ENCODE data around the gene CDC42BPA. TPM values are rescaled to one million over a fixed set of nuclear protein-coding genes. Genes with fewer than 3 reads are reported as not detected.

CDC42BPA gene
- polyA plus RNA-seq, 1 donor (not counting 4 experiments of a cell fraction or from before 2014, with no cell fraction given) = 9.2 TPM

DNA sequence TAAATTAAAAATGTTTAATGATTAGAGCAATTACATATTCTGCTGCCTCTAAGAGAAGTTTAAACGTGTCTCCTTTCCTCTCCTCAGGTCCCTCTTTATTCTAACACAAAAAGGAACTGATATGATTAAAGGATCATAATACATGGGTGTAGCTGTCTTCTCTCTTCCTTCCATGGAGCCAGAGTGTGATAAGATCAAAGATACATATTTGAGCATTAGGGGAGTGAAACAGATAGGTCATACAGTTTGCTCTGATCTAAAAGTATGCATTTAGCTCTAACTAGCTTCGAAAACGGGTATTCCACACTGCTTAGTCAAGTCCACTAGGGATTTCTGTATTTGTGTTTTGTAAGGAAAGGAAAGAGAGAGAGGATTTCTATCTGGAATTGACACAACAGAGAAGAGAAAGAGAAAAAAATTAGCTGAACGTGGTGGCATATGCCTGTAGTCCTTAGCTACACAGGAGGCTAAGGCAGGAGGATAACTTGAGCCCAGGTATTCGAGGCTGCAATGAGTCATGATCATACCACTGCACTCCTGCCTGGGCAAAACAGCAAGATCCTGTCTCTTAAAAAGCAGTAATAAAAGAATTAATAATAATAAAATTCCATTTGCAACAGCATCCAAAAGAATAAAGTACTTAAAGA is 63.1 kb downstream of the CDC42BPA start:
- H3K9me3 ChIP-seq (ENCODE audit: control insufficient read depth, low read depth, low read length) = no peaks in the 10 kb centered on the region
- TF ChIP-seq EZH2 (IDR thresholded peaks at IDR 0.05; ENCODE audit: low read length) = no peak
- no peak overlapping the region for H3K9ac ChIP-seq (ENCODE audit: control insufficient read depth, extremely low read depth, insufficient read depth, low read length)
- H3K79me2 ChIP-seq (ENCODE audit: control insufficient read depth, insufficient read depth, low read length) = peaks cover 19% of the 10 kb centered on the region
- no peak overlapping the region for H3K27ac ChIP-seq (ENCODE audit: control insufficient read depth, insufficient read depth, low read length)
- FAIRE-seq = no peak
- dilution Hi-C loops (cut with MboI; ENCODE audit: extremely low pct_ligation_motif_present, low sequenced_read_pairs) = no loop called here
- DNase-seq (ENCODE audit: low read depth, low spot score) = no peak
- H3K4me1 ChIP-seq (ENCODE audit: control insufficient read depth, extremely low read depth, insufficient read depth, low read length) = no peaks in the 10 kb centered on the region
- H3K4me2 ChIP-seq (ENCODE audit: control insufficient read depth, extremely low read depth, insufficient read depth, low read depth, low read length) = no peak overlapping the region
- no peaks in the 10 kb centered on the region for H3K27me3 ChIP-seq (ENCODE audit: control insufficient read depth, extremely low read depth, insufficient read depth, low read length)
- H4K20me1 ChIP-seq (ENCODE audit: control insufficient read depth, extremely low read depth, insufficient read depth, low read length) = no peaks in the 10 kb centered on the region
- no peaks in the 10 kb centered on the region for H3K9me1 ChIP-seq (ENCODE audit: control insufficient read depth, extremely low read depth, insufficient read depth, low read length)
- no peaks in the 10 kb centered on the region for H3K36me3 ChIP-seq (ENCODE audit: control insufficient read depth in 2 of 2, extremely low read depth in 1 of 2, insufficient read depth in 2 of 2, low read length in 2 of 2)
- H2AFZ ChIP-seq (ENCODE audit: control insufficient read depth, low read length) = no peak overlapping the region
- H3K4me3 ChIP-seq (ENCODE audit: control insufficient read depth in 2 of 3, extremely low read depth in 1 of 3, insufficient read depth in 2 of 3, low read depth in 1 of 3, low read length in 3 of 3) = no peak overlapping the region

DNA sequence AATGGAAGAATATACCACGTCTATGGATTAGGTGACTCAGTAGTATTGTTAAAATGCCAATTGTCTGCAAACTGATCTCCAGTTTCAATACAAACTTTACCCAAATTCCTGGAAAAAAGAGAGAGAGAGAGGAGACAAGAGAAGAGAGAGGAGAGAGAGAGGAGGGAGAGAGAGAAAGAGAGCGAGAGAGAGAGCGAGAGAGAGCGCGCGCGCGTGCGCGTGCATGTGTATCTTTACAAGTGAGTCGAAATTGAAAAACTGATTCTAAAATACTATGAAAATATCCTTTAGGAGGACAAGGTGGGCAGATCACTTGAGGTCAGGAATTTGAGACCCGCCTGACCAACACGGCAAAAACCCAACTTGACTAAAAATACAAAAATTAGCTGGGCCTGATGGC is 65.2 kb downstream of the CDC42BPA start:
- H3K9me1 ChIP-seq (ENCODE audit: control insufficient read depth, extremely low read depth, insufficient read depth, low read length) = no peaks in the 10 kb centered on the region
- no peak overlapping the region for H3K4me3 ChIP-seq (ENCODE audit: control insufficient read depth in 2 of 3, extremely low read depth in 1 of 3, insufficient read depth in 2 of 3, low read depth in 1 of 3, low read length in 3 of 3)
- no peaks in the 10 kb centered on the region for H3K9me3 ChIP-seq (ENCODE audit: control insufficient read depth, low read depth, low read length)
- no peak overlapping the region for H3K9ac ChIP-seq (ENCODE audit: control insufficient read depth, extremely low read depth, insufficient read depth, low read length)
- H3K79me2 ChIP-seq (ENCODE audit: control insufficient read depth, insufficient read depth, low read length) = peaks cover 13% of the 10 kb centered on the region
- no peak overlapping the region for H2AFZ ChIP-seq (ENCODE audit: control insufficient read depth, low read length)
- H4K20me1 ChIP-seq (ENCODE audit: control insufficient read depth, extremely low read depth, insufficient read depth, low read length) = no peaks in the 10 kb centered on the region
- TF ChIP-seq, protein P1, sequence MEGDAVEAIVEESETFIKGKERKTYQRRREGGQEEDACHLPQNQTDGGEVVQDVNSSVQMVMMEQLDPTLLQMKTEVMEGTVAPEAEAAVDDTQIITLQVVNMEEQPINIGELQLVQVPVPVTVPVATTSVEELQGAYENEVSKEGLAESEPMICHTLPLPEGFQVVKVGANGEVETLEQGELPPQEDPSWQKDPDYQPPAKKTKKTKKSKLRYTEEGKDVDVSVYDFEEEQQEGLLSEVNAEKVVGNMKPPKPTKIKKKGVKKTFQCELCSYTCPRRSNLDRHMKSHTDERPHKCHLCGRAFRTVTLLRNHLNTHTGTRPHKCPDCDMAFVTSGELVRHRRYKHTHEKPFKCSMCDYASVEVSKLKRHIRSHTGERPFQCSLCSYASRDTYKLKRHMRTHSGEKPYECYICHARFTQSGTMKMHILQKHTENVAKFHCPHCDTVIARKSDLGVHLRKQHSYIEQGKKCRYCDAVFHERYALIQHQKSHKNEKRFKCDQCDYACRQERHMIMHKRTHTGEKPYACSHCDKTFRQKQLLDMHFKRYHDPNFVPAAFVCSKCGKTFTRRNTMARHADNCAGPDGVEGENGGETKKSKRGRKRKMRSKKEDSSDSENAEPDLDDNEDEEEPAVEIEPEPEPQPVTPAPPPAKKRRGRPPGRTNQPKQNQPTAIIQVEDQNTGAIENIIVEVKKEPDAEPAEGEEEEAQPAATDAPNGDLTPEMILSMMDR (optimal IDR thresholded peaks at IDR 0.05 in 1 of 3, IDR thresholded peaks at IDR 0.05 in 1 of 3, conservative IDR thresholded peaks at IDR 0.05 in 1 of 3; ENCODE audit: extremely low read depth in 1 of 3, insufficient read depth in 2 of 3, low read length in 3 of 3) = no peak
- no peak for TF ChIP-seq EZH2 (IDR thresholded peaks at IDR 0.05; ENCODE audit: low read length)
- H3K4me2 ChIP-seq (ENCODE audit: control insufficient read depth, extremely low read depth, insufficient read depth, low read depth, low read length) = no peak overlapping the region
- dilution Hi-C loops (cut with MboI; ENCODE audit: extremely low pct_ligation_motif_present, low sequenced_read_pairs) = no loop called here
- H3K27ac ChIP-seq (ENCODE audit: control insufficient read depth, insufficient read depth, low read length) = no peak overlapping the region
- FAIRE-seq (no peak), DNase-seq (ENCODE audit: low read depth, low spot score) (no peak)
- H3K27me3 ChIP-seq (ENCODE audit: control insufficient read depth, extremely low read depth, insufficient read depth, low read length) = no peaks in the 10 kb centered on the region
- H3K36me3 ChIP-seq (ENCODE audit: control insufficient read depth in 2 of 2, extremely low read depth in 1 of 2, insufficient read depth in 2 of 2, low read length in 2 of 2) = no peaks in the 10 kb centered on the region
- no peaks in the 10 kb centered on the region for H3K4me1 ChIP-seq (ENCODE audit: control insufficient read depth, extremely low read depth, insufficient read depth, low read length)
